ENCODE results near the gene DCXR. TPM values are rescaled to one million over a fixed set of nuclear protein-coding genes. Genes with fewer than 3 reads are reported as not detected.

Gene DCXR
- polyA plus RNA-seq, 1 donor, result 32.8 TPM

GRCh38 chr17:81998691-81999438, 38.6 kb downstream of the DCXR start:
- DNase-seq (ENCODE audit: low read depth), result no peak

- no peak for DNase-seq (ENCODE audit: low read depth)
Measured at GRCh38 chr17:81998212-81998611, 39.3 kb downstream of the DCXR start.

- no peak for DNase-seq (ENCODE audit: low read depth)
Measured at GRCh38 chr17:81996757-81997441, 40.6 kb downstream of the DCXR start.

GRCh38 chr17:81996232-81996756, 41.2 kb downstream of the DCXR start:
- no peak for DNase-seq (ENCODE audit: low read depth)

GRCh38 chr17:81995463-81996231, 41.9 kb downstream of the DCXR start:
- DNase-seq (ENCODE audit: low read depth), result no peak

- no peak for DNase-seq (ENCODE audit: low read depth)
Measured at GRCh38 chr17:81994593-81995462, 42.7 kb downstream of the DCXR start.

- DNase-seq (ENCODE audit: low read depth), result no peak
Measured at GRCh38 chr17:81993729-81994592, 43.5 kb downstream of the DCXR start.

- no peak for DNase-seq (ENCODE audit: low read depth)
Measured at GRCh38 chr17:81992306-81993102, 45.0 kb downstream of the DCXR start.

GRCh38 chr17:81991684-81992305, 45.7 kb downstream of the DCXR start:
- no peak for DNase-seq (ENCODE audit: low read depth)

GRCh38 chr17:81990836-81991683, 46.4 kb downstream of the DCXR start:
- no peak for DNase-seq (ENCODE audit: low read depth)

- DNase-seq (ENCODE audit: low read depth), result no peak
Measured at GRCh38 chr17:81987161-81987770, 50.2 kb downstream of the DCXR start.

GRCh38 chr17:81986606-81987005, 50.9 kb downstream of the DCXR start:
- no peak for DNase-seq (ENCODE audit: low read depth)

Other genes with a start within 250 kb of the DCXR start
- not detected for gene GCGR, start 233.5 kb downstream of the DCXR start, polyA plus RNA-seq (ENCODE audit: insufficient read length)
- gene MCRIP1, start 204.4 kb downstream of the DCXR start, polyA plus RNA-seq (ENCODE audit: insufficient read length), result 119 TPM
- 90.6 TPM for gene PPP1R27, start 202.6 kb downstream of the DCXR start, polyA plus RNA-seq (ENCODE audit: insufficient read length)
- gene P4HB, start 177.2 kb downstream of the DCXR start, polyA plus RNA-seq (ENCODE audit: insufficient read length), result 412 TPM
- 160 TPM for gene ARHGDIA, start 166.4 kb downstream of the DCXR start, polyA plus RNA-seq (ENCODE audit: insufficient read length)
- 53.9 TPM for gene ALYREF, start 146.1 kb downstream of the DCXR start, polyA plus RNA-seq (ENCODE audit: insufficient read length)
- gene ANAPC11, start 146.0 kb downstream of the DCXR start, polyA plus RNA-seq (ENCODE audit: insufficient read length), result 105 TPM
- 0.42 TPM for gene NPB, start 135.5 kb downstream of the DCXR start, polyA plus RNA-seq (ENCODE audit: insufficient read length)
- 9.6 TPM for gene PCYT2, start 126.3 kb downstream of the DCXR start, polyA plus RNA-seq (ENCODE audit: insufficient read length)
- gene SIRT7, start 119.5 kb downstream of the DCXR start, polyA plus RNA-seq (ENCODE audit: insufficient read length), result 7.7 TPM
- 16.3 TPM for gene MAFG, start 110.0 kb downstream of the DCXR start, polyA plus RNA-seq (ENCODE audit: insufficient read length)
- gene PYCR1, start 100.4 kb downstream of the DCXR start, polyA plus RNA-seq (ENCODE audit: insufficient read length), result 59.5 TPM
- 43.6 TPM for gene MYADML2, start 90.5 kb downstream of the DCXR start, polyA plus RNA-seq (ENCODE audit: insufficient read length)
- 4.9 TPM for gene NOTUM, start 76.5 kb downstream of the DCXR start, polyA plus RNA-seq (ENCODE audit: insufficient read length)
- 22.2 TPM for gene ASPSCR1, start 60.1 kb downstream of the DCXR start, polyA plus RNA-seq (ENCODE audit: insufficient read length)
- gene CENPX, start 14.8 kb downstream of the DCXR start, polyA plus RNA-seq (ENCODE audit: insufficient read length), result 28.6 TPM
- gene LRRC45, start 14.4 kb downstream of the DCXR start, polyA plus RNA-seq (ENCODE audit: insufficient read length), result 8.4 TPM
- 6.0 TPM for gene RAC3, start 6.0 kb downstream of the DCXR start, polyA plus RNA-seq (ENCODE audit: insufficient read length)
- gene RFNG, start 14.1 kb upstream of the DCXR start, polyA plus RNA-seq (ENCODE audit: insufficient read length), result 31.0 TPM
- 69.4 TPM for gene GPS1, start 14.2 kb upstream of the DCXR start, polyA plus RNA-seq (ENCODE audit: insufficient read length)
- gene DUS1L, start 28.1 kb upstream of the DCXR start, polyA plus RNA-seq (ENCODE audit: insufficient read length), result 60.1 TPM
- gene FASN, start 60.5 kb upstream of the DCXR start, polyA plus RNA-seq (ENCODE audit: insufficient read length), result 24.6 TPM
- gene CCDC57, start 175.1 kb upstream of the DCXR start, polyA plus RNA-seq (ENCODE audit: insufficient read length), result 31.7 TPM
- 29.7 TPM for gene SLC16A3, start 191.3 kb upstream of the DCXR start, polyA plus RNA-seq (ENCODE audit: insufficient read length)
- gene CSNK1D, start 236.0 kb upstream of the DCXR start, polyA plus RNA-seq (ENCODE audit: insufficient read length), result 63.5 TPM

Data from forelimb muscle (tissue), 1 donor.